NOMO-1 treated with dmso at 0.1 percent for 144 hours (cell line): ENCODE measurements around the gene SPTA1.
"Not testable (repeated sequence)": the region's sequence is repeated elsewhere in the genome, so short reads cannot be mapped to it uniquely, and the experiment has no call there.

Experiments used
- DNase-seq: peaks from one replicate; lab custom pipeline; 2025; ENCODE audit not compliant: unreplicated experiment; lab: John Stamatoyannopoulos, UW

SPTA1 gene

DNA sequence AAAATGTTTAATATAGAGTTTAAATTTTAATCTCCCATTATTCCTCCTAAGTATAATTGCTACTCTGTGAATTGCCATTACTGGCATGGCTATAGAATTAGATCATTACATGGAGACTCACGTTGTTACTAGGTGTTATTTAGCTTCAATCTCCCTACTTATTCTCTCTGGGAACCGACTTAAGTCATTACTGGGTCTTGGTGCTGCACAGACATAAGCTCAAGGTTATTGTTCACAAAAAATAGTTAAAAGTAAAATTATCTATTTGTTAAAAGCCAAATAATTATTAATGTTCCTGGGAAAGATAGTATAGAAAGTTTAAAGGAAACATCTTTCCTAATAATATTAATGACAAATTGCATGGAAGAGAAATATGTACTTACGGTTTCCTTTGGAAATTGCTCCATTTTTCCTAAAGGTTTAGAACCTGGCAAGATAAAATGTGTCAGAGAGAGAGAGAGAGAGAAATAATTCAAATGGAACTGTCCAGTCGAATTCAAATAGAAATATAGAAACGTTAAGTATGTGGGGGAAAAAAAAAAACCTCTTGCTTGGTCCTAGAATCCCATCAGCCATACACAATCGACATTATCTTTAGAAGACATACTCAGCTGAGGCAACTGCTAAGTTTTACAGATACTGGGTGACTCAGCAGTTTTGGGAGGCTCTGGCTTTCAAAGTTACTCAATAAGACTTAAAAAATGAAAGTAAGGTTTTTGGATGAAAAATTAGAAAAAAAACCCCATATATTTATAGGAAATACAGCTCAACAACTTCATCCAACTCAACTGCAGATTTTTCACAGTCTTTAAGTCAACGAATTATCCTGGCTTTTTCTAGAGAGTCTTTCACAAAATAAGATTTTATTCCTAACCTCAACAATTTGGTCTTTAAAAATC is at the start of gene SPTA1:
SPTA1 (minus strand) TSS at position 605 of the 899 bp plus-strand sequence; CDS start at position 407, 198 bp downstream.
- peak; percentile 14 for DNase-seq

- DNase-seq, result no peak
These were observed 49.3 kb upstream of the SPTA1 start for GRCh38 chr1:158735848-158736247.

- DNase-seq, result no peak
These were observed 46.0 kb upstream of the SPTA1 start for GRCh38 chr1:158732524-158732923.

GRCh38 chr1:158731707-158732106 is 45.2 kb upstream of the SPTA1 start:
- DNase-seq, result no peak

DNA sequence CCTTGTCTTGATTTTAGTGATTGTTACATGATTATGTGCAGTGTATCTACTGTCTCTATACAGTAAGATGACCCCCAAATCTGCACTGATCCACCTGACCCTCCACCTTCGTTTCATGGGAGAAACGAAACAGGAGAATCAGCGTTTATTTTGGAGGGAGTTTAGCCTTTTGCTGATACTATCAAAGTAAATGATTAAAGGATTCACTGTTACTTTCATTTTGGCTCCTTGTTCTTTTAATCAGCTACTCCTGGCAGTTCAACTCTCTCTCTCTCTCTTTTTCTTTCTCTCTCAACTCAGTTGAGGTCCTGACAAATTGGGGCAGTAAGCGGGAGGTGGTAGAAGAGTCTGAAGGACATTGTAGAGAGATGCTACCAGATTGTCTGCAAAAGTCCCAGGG is 43.9 kb upstream of the SPTA1 start:
- DNase-seq, result no peak

DNA sequence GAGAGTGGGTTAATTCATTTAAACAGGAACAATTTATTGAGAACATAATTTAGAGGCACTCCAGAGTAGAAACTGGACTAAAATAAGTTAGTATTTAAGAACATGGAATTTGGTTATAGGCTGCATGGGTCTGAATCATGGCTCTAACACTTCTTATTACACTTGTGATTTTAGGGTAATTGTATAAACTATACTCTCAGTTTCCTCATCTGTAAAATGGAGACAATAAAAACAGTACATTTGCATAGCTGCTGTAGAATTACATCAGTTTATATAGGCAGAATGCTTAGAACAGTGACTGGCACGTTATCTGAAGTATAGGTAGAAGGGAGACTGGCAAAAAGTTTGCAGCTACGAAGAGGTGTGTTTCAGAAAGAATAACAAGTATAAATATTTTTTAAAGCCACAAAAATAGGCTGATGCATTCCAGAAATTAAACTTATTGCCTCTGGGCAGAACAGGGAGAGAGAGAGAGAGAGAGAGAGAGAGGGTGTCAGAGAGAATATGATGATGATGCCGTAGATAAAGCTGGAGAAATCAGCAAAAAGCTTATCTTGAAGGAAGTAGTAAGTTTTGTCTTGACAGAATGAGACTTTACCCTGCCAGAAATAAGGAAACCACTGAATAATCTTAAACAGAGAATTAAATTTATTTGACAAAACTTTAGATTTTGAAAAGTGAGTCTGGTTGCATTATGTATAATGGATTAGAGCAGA is 42.2 kb upstream of the SPTA1 start:
- no peak for DNase-seq

GRCh38 chr1:158724442-158724841 is 37.9 kb upstream of the SPTA1 start:
- DNase-seq, result no peak

DNA sequence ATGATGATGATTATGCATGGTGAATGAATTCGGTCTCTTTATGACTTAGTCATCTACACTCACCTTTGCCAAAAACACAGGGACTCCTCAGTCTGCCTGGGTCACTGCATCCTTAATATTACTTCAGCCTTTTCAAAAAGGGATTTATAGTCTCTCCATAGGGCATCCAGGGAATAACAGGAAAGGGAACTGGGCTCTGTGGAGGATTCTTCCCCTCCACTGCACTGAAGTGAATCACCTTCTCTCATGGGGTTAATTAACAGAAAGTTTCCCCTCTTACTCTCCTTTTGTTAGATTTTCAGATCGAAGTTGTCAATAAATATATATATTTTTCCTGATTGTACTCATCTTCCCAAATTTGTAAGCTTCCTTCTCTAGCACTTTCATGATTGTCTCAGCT is 34.1 kb upstream of the SPTA1 start, which contains the start of gene OR6K3:
OR6K3 (minus strand) TSS at position 101 of the 400 bp plus-strand sequence. CDS start 2,605 bp downstream, outside the sequence.
- no peak for DNase-seq

DNA sequence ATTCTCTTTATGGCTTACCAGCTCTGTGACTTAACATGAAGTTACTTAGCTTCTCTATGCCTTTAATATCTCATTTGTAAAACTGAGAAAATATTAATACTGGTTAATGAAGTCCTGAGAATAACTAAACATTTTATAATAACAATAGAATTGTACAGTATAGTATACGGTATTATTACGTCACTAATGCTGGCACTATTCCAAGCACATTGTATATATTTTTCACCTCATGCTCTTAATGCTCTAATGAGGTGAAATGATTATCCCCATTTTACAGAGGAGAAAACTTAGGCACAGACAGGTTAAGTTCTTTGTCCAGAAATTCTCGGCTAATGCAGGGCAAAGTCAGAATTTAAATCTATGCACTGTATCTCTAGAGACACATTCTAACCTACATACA is 33.1 kb upstream of the SPTA1 start:
- DNase-seq, result no peak

DNA sequence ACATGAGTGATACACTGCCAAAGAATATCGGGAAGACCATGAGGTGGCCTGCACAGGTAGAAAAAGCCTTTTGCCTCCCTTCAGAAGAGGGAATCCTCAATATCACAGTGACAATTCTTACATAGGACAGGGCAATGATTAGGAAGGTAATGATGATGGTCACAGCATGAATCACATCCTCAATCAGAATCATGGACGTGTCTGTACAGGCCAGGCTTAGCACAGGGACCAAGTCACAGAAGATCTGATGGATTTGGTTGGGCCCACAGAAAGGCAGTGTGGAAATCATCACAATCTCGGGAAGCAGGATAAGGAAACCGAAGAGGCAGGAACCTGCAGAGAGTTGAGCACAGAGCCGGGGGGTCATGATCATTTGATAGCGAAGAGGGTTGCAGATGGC is 30.8 kb upstream of the SPTA1 start:
- no peak for DNase-seq

DNA sequence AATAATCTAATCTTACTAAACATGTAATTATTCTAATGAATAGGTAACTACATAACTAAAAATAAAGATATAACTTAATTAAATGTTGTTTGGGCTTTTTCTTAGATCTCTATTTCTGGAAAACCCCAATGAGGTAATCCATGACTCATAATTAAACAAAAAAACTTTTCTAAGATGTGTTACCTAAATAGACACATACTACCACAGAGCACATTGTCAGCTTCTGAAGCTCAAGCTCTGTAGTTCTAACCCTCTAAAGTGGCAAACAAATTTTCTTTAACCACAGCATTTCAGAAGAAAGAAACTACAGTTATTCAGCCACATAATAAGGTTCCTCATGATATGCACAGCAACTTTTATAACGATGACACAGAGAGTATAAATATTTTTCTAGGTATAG is 29.8 kb upstream of the SPTA1 start:
- DNase-seq, result no peak

GRCh38 chr1:158714754-158715153 is 28.2 kb upstream of the SPTA1 start:
- no peak for DNase-seq

- DNase-seq, result no peak
These were observed 24.6 kb upstream of the SPTA1 start for GRCh38 chr1:158711098-158711497.

DNA sequence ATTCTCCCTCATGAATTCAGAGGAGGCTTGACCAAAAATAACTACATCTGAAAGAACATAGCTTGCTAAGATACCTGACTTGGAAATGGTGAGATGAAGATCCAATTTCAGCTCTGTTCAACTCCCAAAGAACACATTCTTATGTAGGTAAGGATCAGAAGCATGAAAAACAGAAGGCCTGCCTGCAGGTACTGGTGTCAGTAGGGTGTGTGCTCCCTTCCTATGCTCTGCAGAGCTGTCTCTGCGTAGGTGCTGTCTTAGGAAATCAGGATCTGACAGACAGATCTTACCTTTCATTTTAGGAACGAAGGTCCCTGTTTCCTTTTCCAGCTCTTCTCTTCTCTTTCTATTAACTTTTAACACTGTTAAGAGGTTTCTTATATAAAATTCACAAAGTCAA is 19.6 kb upstream of the SPTA1 start:
- no peak for DNase-seq

DNA sequence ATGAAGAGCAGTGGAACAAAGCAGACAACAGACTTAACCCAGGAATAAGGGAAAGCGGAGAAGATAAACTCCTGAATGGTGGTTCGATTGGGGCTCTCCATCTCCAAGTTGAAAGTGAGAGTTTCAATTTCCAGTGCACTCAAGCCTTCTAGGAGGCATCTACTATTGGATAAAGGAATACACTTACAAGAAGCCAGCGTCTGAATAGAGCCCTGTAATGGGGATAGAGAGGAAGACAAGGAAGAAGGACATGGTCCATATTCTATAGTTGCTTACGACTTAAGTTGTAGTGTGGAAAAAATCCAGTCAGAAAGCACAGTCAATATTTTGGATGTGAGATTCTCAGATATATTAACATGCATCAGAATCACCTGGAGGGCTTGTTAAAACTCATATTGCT is 14.0 kb upstream of the SPTA1 start, which contains the start of gene OR6K2:
OR6K2 (minus strand) TSS at position 101 of the 400 bp plus-strand sequence; CDS start at position 101, 0 bp downstream.
- DNase-seq, result no peak

GRCh38 chr1:158694596-158694995 is 8.1 kb upstream of the SPTA1 start:
- DNase-seq, result no peak

- DNase-seq, result no peak
These were observed 5.8 kb upstream of the SPTA1 start for GRCh38 chr1:158692356-158692755.

GRCh38 chr1:158691907-158692306 is 5.4 kb upstream of the SPTA1 start:
- no peak for DNase-seq

DNA sequence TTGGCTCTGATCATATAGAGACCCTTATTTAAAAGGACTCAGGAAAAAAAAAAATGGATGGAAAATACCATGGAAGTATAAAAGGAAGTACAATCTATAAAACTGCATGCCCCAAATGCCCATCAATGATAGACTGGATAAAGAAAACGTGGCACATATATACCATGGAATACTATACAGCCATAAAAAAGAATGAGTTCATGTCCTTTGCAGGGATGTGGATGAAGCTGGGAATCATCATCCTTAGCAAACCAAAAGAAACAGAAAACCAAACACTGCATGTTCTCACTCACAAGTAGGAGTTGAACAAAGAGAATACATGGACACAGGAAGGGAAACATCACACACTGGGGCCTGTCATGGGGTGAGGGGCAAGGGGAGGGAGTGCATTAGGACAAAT is 4.6 kb upstream of the SPTA1 start:
- DNase-seq, result not testable (repeated sequence)

DNA sequence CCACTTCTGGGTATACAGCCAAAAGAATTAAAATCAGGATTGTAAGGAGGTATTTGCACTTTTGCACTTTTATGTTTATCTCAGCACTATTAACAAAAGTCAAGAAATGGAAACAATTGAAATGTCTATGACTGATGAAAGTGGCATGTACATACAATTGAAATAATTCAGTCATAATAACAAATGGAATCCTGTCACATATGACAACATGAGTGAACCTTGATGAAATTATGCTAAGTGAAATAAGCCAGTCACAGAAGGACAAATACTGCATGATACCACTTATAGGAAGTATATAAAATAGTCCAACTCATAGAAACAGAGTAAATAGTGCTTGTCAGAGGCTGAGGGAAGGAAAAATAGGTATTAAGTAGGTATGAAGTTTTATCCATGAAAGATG is 3.4 kb upstream of the SPTA1 start:
- DNase-seq, result no peak

DNA sequence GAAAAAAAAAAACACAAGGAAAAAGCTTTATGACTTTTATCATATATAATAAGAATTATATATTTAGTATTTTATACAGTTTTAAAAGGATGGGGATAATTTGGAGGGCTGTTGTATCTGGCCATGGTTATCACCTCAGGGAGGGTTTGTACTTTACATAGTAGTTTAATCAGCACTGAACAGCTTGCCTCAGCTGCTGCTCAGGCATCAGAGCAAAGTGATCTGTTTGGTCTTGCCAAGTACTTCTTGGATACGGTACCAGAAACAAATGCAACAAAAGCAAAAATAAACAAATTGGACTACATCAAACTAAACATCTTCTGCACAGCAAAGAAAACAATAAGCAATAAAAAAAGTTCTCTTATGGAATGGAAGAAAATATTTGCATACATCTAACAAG is 2.6 kb upstream of the SPTA1 start:
- no peak for DNase-seq

DNA sequence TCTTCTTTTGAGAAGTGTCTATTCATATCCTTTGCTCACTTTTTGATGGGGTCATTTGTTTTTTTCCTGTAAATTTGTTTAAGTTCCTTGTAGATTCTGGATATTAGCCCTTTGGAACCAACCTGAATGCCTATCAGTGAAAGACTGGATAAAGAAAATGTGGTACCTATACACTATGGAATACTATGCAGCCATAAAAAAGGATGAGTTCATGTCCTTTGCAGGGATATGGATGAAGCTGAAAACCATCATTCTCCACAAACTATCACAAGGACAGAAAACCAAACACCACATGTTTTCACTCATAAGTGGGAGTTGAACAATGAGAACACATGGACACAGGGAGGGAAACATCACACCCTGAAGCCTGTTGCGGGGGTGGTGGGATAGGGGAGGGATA is 1.8 kb upstream of the SPTA1 start:
- DNase-seq, result not testable (repeated sequence)
